SK-N-MC (cell line): ENCODE results near the gene FAM50A.

Source experiments
- EZH2 ChIP-seq: fragments of 200-600 bp; sonication (generic); IDR thresholded peaks from one replicate; pipeline ENCODE4 v1.6.1; 2017; ENCODE audit warnings: antibody characterized with exemption
- FOXP2 ChIP-seq: optimal IDR thresholded peaks from 2 replicates; pipeline ENCODE3; 2011; ENCODE audit warnings: mild to moderate bottlenecking, moderate library complexity; ENCODE audit not compliant: insufficient read depth; ENCODE audit errors: extremely low read length, control extremely low read depth
- POLR2AphosphoS5 ChIP-seq: IDR thresholded peaks from 2 replicates; pipeline ENCODE4 v1.6.1; 2012; ENCODE audit warnings: mild to moderate bottlenecking, low read depth, low read length, borderline replicate concordance

DNA sequence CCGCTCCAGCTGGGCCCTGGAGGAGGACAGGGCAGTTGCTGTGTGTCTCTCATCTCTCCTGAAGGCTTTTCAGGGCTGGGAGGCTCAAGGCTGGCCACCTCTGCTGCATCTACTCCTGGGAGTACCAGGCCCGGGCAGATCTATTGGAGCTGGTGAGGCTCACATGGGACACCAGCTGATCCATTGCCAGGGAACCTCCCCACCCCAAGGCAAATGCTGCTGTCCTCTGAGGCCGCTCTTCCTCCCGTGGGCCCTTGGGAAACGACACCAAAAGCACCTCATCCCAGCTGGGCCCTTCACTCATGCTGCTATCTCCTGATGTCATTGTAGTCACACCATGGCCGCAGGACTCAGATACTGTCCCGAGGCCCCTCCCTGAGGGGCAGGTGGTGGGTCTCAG is 38.8 kb downstream of the FAM50A start:
- TF ChIP-seq POLR2AphosphoS5 (no peak), FOXP2 (no peak), EZH2 (no peak)
